GM13977 (cell line): Measurements from ENCODE around the gene TMEM132A.

Experiments
- DNase-seq: peaks from one replicate; pipeline ENCODE4 v3.0.0; 2012; ENCODE audit warnings: low spot score
- in situ Hi-C: fragments of 300-500 bp; cut with MboI; formaldehyde crosslinking; loops from one replicate; pipeline ENCODE4 v1.12.0; 2022; ENCODE audit warnings: low sequenced_read_pairs, low pct_unique_long_range_greater_than_20kb, mixed read lengths, inconsistent platforms; ENCODE audit not compliant: unreplicated experiment
- TF ChIP-seq, protein P1 (sequence below): IDR thresholded peaks from 2 replicates; pipeline ENCODE4 v1.5.1; 2012; ENCODE audit warnings: mild to moderate bottlenecking, control low read depth; ENCODE audit not compliant: insufficient read depth; ENCODE audit errors: extremely low read depth, missing control alignments

TMEM132A gene

DNA sequence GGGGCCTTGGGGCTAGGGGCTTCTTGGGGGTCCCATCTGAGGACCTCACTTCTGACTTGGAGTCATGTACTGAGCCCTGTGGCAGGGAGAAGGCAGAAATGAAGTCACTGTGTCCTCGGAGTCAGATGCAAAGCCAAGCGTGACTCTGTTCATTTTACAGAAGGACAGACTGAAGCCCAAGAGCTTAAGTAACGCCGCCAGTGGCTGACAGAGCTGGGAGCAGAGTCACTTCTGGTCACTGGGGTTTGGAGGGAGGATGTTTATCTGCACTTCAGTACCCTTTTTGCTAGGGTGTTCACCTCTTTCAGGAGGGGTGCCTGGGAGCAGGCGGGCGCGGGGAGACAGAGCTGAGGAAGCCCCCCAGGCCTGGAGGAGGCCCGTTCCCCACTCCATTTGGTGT, 57.9 kb downstream of the TMEM132A start:
- TF ChIP-seq, protein P1, sequence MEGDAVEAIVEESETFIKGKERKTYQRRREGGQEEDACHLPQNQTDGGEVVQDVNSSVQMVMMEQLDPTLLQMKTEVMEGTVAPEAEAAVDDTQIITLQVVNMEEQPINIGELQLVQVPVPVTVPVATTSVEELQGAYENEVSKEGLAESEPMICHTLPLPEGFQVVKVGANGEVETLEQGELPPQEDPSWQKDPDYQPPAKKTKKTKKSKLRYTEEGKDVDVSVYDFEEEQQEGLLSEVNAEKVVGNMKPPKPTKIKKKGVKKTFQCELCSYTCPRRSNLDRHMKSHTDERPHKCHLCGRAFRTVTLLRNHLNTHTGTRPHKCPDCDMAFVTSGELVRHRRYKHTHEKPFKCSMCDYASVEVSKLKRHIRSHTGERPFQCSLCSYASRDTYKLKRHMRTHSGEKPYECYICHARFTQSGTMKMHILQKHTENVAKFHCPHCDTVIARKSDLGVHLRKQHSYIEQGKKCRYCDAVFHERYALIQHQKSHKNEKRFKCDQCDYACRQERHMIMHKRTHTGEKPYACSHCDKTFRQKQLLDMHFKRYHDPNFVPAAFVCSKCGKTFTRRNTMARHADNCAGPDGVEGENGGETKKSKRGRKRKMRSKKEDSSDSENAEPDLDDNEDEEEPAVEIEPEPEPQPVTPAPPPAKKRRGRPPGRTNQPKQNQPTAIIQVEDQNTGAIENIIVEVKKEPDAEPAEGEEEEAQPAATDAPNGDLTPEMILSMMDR = no peak
- in situ Hi-C loops = no loop called here
- DNase-seq = no peak

DNA sequence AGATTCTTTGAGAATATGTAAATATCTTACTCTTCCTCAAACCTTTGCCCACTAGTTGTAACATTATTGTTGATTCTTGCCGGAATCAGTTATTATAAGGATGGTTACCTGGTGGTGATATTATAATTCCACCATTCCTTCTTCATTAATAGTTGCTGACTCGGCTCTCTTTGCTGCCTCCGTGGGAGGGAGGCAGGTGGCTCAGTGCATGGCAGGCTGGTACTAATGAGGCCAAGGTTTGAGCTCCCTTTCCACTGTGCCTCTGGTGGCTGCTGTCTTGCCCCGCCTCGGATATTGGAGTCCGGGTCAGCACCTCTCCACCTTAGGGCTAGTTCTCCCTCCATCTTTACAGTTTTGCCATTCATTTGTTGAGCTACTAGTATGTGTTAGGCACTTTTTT, 59.9 kb downstream of the TMEM132A start:
- in situ Hi-C loops = no loop called here
- DNase-seq = no peak
- TF ChIP-seq, protein P1 = no peak

GRCh38 chr11:60984636-60985035, 60.4 kb downstream of the TMEM132A start:
- in situ Hi-C loops = no loop called here
- TF ChIP-seq, protein P1 = no peak
- DNase-seq = no peak

- no peak for DNase-seq
- TF ChIP-seq, protein P1 = no peak
- in situ Hi-C loops = no loop called here
Measured at GRCh38 chr11:60985501-60985900, 61.2 kb downstream of the TMEM132A start.

DNA sequence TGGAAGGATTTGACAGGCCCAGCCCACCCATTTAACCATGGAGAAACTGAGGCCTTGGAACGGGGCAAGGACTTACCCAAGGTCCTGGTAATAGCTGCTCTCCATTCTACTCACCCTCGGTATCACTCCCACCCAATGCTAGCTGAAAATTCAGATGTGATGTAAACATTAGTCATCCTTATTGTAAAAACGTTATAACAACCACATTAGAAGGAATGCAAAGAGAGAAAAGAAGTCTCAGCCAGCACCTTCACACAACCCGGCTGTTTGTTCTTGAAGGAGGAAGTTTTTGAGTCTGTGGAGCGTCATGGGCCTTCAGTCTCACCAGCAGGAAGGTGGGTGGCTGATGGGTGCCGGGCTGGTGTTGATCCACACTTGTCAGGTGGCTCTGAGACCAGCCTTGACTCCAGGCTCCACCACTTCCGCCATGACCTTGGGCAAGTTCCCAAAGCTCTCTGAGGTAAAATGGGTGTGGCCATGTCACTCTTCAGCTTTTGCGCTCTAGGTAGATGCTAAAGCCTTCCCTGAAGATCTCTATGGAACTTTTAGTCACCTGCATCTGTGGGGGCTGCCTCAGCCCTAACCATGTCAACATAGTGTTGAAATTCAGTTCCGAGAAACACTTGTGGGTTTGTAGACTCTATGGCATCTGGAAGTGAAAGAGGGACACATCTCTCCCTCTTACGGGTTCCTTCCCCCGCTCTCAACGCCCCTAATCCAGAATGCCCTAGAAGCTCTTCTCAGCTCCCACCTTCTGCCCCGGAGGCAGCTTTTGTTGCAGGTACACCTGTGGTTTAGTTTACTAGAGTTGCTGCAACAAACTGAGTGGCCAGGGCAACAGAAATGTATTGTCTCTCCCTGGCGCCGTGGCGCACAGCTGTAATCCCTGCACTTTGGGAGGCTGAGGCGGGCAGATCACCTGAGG, 62.0 kb downstream of the TMEM132A start:
- in situ Hi-C loops = no loop called here
- TF ChIP-seq, protein P1 = no peak

More for the DNA sequence above, 62.0 kb downstream of the TMEM132A start:
- no peak for DNase-seq
